Activated naive CD8-positive, alpha-beta T cell treated with anti-CD3 and anti-CD28 coated beads, Interleukin-2, amount 50 U/mL, for 16 hours (primary cell): ENCODE data around the gene GPC4.

Experiments used
- DNase-seq: peaks from one replicate; pipeline ENCODE4 v3.0.0-alpha.2; 2020; ENCODE audit warnings: low read depth, low spot score

The GPC4 gene

GRCh38 chrX:133410550-133410949 lies 4.7 kb downstream of the GPC4 start:
- no peak for DNase-seq

GRCh38 chrX:133405498-133406185 lies 9.6 kb downstream of the GPC4 start:
- no peak for DNase-seq

- DNase-seq = no peak
These were observed 11.3 kb downstream of the GPC4 start for GRCh38 chrX:133403984-133404383.

- no peak for DNase-seq
These were observed 12.3 kb downstream of the GPC4 start for GRCh38 chrX:133402830-133403625.

GRCh38 chrX:133402042-133402453 lies 13.2 kb downstream of the GPC4 start:
- no peak for DNase-seq

- DNase-seq = no peak
These were observed 13.8 kb downstream of the GPC4 start for GRCh38 chrX:133401536-133401935.

GRCh38 chrX:133399411-133399810 lies 15.9 kb downstream of the GPC4 start:
- no peak for DNase-seq

- no peak for DNase-seq
These were observed 20.5 kb downstream of the GPC4 start for GRCh38 chrX:133394765-133395164.

GRCh38 chrX:133392671-133393070 lies 22.6 kb downstream of the GPC4 start:
- no peak for DNase-seq

GRCh38 chrX:133391111-133391510 lies 24.2 kb downstream of the GPC4 start:
- no peak for DNase-seq

- no peak for DNase-seq
These were observed 24.6 kb downstream of the GPC4 start for GRCh38 chrX:133390676-133391075.

GRCh38 chrX:133389975-133390374 lies 25.3 kb downstream of the GPC4 start:
- DNase-seq = no peak

GRCh38 chrX:133384454-133384853 lies 30.8 kb downstream of the GPC4 start:
- no peak for DNase-seq

GRCh38 chrX:133380711-133381619 lies 34.3 kb downstream of the GPC4 start:
- no peak for DNase-seq

- DNase-seq = no peak
These were observed 38.9 kb downstream of the GPC4 start for GRCh38 chrX:133376422-133376821.

- DNase-seq = no peak
These were observed 39.5 kb downstream of the GPC4 start for GRCh38 chrX:133375615-133376340.

- DNase-seq = no peak
These were observed 40.4 kb downstream of the GPC4 start for GRCh38 chrX:133374874-133375387.

GRCh38 chrX:133373386-133374079 lies 41.8 kb downstream of the GPC4 start:
- DNase-seq = no peak

- DNase-seq = no peak
These were observed 44.5 kb downstream of the GPC4 start for GRCh38 chrX:133370696-133371275.

- no peak for DNase-seq
These were observed 46.2 kb downstream of the GPC4 start for GRCh38 chrX:133369065-133369464.
